SK-N-SH (cell line): ENCODE data around the gene GLE1.

ENCODE experiments used
- EP300 ChIP-seq, 2 experiments: IDR thresholded peaks; 2 replicates each; pipeline versions ENCODE4 v1.4.0 to v1.6.1; 2012; ENCODE audit warnings: borderline replicate concordance in 1 of 2, low read depth in 1 of 2, low read length in 1 of 2
- EZH2phosphoT487 ChIP-seq: fragments of 200-600 bp; sonication (generic); IDR thresholded peaks from 2 replicates; pipeline ENCODE4 v1.6.1; 2017; ENCODE audit warnings: low read depth, mixed run types, mild to moderate bottlenecking, antibody characterized with exemption, moderate library complexity, borderline replicate concordance
- GABPA ChIP-seq: IDR thresholded peaks from 2 replicates; pipeline ENCODE4 v1.4.0; 2012; ENCODE audit warnings: low read depth, mild to moderate bottlenecking
- POLR2AphosphoS5 ChIP-seq: IDR thresholded peaks from 2 replicates; pipeline ENCODE4 v1.6.1; 2012; ENCODE audit warnings: low read depth, low read length
- RCOR1 ChIP-seq: fragments of 150-350 bp; IDR thresholded peaks from 2 replicates; pipeline ENCODE4 v1.6.1; 2017; ENCODE audit warnings: antibody characterized with exemption, low read length
- RFX5 ChIP-seq: IDR thresholded peaks from 2 replicates; pipeline ENCODE4 v1.6.1; 2012; ENCODE audit warnings: mild to moderate bottlenecking, improper control_type of control experiment, low read length
- RXRA ChIP-seq: IDR thresholded peaks from 2 replicates; pipeline ENCODE4 v1.4.0; 2012; ENCODE audit warnings: low read depth, mild to moderate bottlenecking, borderline replicate concordance
- SMC3 ChIP-seq: IDR thresholded peaks from 2 replicates; pipeline ENCODE4 v1.6.1; 2012; ENCODE audit warnings: low read depth, low read length, improper control_type of control experiment
- YY1 ChIP-seq: IDR thresholded peaks from 2 replicates; pipeline ENCODE4 v1.4.0; 2012; ENCODE audit warnings: low read depth, mild to moderate bottlenecking
- TF ChIP-seq, protein P1 (sequence below): fragments of 200-600 bp; sonication (generic); IDR thresholded peaks from 2 replicates; pipeline ENCODE4 v1.6.1; 2017; ENCODE audit warnings: antibody characterized with exemption, mild to moderate bottlenecking, moderate library complexity
- TF ChIP-seq, protein P2 (sequence below): IDR thresholded peaks from 2 replicates; pipeline ENCODE4 v1.4.0; 2012; ENCODE audit warnings: low read depth
- TF ChIP-seq, protein P3 (sequence below): IDR thresholded peaks from 2 replicates; pipeline ENCODE4 v1.6.1; 2012; ENCODE audit warnings: mild to moderate bottlenecking, low read depth, low read length, moderate library complexity
- TF ChIP-seq, protein P4 (sequence below): IDR thresholded peaks from 2 replicates; pipeline ENCODE4 v1.4.0; 2012; ENCODE audit warnings: low read depth, borderline replicate concordance

DNA sequence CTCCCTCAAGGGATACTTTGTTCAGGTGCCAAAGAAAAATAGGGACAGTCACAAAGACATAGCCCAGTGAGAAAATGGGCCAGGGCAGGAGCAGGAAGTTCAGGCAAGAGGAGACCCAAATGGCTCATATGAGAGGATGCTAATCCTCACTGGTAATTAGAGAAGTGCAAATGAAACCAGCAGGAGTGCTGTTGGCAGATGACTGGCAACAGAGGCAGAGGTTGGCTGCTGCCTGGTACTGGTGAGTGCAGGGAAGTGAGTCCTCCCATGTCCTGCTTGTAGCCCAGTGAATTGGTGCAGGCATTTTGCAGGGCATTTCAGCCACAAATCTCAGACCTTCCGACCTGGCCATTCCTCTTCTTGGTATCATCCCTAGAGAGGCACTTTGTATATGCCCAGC lies 25.3 kb upstream of the GLE1 start:
- TF ChIP-seq SMC3 (no peak), YY1 (no peak), RCOR1 (no peak), RFX5 (no peak), GABPA (no peak), RXRA (no peak), EP300 (IDR thresholded peaks at IDR 0.05; ENCODE audit: borderline replicate concordance in 1 of 2, low read depth in 1 of 2, low read length in 1 of 2) (no peak), EZH2phosphoT487 (no peak), POLR2AphosphoS5 (no peak)
- TF ChIP-seq, protein P1, sequence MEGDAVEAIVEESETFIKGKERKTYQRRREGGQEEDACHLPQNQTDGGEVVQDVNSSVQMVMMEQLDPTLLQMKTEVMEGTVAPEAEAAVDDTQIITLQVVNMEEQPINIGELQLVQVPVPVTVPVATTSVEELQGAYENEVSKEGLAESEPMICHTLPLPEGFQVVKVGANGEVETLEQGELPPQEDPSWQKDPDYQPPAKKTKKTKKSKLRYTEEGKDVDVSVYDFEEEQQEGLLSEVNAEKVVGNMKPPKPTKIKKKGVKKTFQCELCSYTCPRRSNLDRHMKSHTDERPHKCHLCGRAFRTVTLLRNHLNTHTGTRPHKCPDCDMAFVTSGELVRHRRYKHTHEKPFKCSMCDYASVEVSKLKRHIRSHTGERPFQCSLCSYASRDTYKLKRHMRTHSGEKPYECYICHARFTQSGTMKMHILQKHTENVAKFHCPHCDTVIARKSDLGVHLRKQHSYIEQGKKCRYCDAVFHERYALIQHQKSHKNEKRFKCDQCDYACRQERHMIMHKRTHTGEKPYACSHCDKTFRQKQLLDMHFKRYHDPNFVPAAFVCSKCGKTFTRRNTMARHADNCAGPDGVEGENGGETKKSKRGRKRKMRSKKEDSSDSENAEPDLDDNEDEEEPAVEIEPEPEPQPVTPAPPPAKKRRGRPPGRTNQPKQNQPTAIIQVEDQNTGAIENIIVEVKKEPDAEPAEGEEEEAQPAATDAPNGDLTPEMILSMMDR = no peak
- TF ChIP-seq, protein P2, sequence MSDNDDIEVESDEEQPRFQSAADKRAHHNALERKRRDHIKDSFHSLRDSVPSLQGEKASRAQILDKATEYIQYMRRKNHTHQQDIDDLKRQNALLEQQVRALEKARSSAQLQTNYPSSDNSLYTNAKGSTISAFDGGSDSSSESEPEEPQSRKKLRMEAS = no peak
- TF ChIP-seq, protein P3, sequence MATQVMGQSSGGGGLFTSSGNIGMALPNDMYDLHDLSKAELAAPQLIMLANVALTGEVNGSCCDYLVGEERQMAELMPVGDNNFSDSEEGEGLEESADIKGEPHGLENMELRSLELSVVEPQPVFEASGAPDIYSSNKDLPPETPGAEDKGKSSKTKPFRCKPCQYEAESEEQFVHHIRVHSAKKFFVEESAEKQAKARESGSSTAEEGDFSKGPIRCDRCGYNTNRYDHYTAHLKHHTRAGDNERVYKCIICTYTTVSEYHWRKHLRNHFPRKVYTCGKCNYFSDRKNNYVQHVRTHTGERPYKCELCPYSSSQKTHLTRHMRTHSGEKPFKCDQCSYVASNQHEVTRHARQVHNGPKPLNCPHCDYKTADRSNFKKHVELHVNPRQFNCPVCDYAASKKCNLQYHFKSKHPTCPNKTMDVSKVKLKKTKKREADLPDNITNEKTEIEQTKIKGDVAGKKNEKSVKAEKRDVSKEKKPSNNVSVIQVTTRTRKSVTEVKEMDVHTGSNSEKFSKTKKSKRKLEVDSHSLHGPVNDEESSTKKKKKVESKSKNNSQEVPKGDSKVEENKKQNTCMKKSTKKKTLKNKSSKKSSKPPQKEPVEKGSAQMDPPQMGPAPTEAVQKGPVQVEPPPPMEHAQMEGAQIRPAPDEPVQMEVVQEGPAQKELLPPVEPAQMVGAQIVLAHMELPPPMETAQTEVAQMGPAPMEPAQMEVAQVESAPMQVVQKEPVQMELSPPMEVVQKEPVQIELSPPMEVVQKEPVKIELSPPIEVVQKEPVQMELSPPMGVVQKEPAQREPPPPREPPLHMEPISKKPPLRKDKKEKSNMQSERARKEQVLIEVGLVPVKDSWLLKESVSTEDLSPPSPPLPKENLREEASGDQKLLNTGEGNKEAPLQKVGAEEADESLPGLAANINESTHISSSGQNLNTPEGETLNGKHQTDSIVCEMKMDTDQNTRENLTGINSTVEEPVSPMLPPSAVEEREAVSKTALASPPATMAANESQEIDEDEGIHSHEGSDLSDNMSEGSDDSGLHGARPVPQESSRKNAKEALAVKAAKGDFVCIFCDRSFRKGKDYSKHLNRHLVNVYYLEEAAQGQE = no peak
- TF ChIP-seq, protein P4, sequence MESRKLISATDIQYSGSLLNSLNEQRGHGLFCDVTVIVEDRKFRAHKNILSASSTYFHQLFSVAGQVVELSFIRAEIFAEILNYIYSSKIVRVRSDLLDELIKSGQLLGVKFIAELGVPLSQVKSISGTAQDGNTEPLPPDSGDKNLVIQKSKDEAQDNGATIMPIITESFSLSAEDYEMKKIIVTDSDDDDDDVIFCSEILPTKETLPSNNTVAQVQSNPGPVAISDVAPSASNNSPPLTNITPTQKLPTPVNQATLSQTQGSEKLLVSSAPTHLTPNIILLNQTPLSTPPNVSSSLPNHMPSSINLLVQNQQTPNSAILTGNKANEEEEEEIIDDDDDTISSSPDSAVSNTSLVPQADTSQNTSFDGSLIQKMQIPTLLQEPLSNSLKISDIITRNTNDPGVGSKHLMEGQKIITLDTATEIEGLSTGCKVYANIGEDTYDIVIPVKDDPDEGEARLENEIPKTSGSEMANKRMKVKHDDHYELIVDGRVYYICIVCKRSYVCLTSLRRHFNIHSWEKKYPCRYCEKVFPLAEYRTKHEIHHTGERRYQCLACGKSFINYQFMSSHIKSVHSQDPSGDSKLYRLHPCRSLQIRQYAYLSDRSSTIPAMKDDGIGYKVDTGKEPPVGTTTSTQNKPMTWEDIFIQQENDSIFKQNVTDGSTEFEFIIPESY = no peak
